Measurements from ENCODE around the gene TAF4B.
"Not testable (repeated sequence)": the region's sequence is repeated elsewhere in the genome, so short reads cannot be mapped to it uniquely, and the experiment has no call there.

- not testable (repeated sequence) for TF ChIP-seq POLR2AphosphoS5 (IDR thresholded peaks at IDR 0.05); CTCF (IDR thresholded peaks at IDR 0.05; ENCODE audit: poor library complexity, severe bottlenecking); EZH2 (IDR thresholded peaks at IDR 0.05; ENCODE audit: borderline replicate concordance, insufficient read depth, low read length, poor library complexity, severe bottlenecking); MXI1 (conservative IDR thresholded peaks at IDR 0.05; ENCODE audit: poor library complexity, severe bottlenecking); REST (IDR thresholded peaks at IDR 0.05; ENCODE audit: borderline replicate concordance); RAD21 (conservative IDR thresholded peaks at IDR 0.05); TAF1 (IDR thresholded peaks at IDR 0.05; ENCODE audit: low read depth); SMC3 (conservative IDR thresholded peaks at IDR 0.05; ENCODE audit: poor library complexity); EP300 (conservative IDR thresholded peaks at IDR 0.05; ENCODE audit: poor library complexity, severe bottlenecking)
Observed at GRCh38 chr18:26259416-26259815, 33.2 kb downstream of the TAF4B start.
